Measurements from ENCODE around the gene SAYSD1.

DNA sequence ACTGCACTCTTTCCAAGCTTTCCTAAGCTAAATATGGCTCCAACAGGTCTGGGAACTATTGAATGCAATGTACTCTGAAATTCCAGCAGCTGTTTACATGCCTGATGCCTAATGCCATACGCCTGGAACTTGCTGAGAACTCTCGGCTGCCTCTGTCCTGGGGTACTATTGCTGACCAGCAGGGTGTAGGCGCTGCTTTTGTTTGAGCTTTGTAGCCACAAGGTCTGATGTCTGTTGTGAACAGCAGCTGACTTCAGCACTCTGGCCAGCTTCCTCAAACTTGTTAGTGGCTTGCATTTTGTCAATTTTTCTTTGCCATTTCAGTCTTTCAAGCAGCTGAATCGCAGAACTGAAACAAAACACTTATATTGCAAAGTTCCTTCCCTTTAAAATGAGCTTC, 26.7 kb downstream of the SAYSD1 start:
- TF ChIP-seq CTCF (conservative IDR thresholded peaks at IDR 0.05) (no peak), ZFX (IDR thresholded peaks at IDR 0.05) (no peak)
